Choroid plexus epithelial cell (primary cell): ENCODE results near the gene BRD3.
"Not testable (repeated sequence)": the region's sequence is repeated elsewhere in the genome, so short reads cannot be mapped to it uniquely, and the experiment has no call there.

Experiments
- DNase-seq: peaks from one replicate; pipeline ENCODE4 v3.0.0-alpha.2; 2010; ENCODE audit warnings: low read depth
- H3K4me3 ChIP-seq: 2 replicates; pipeline ENCODE4 v1.5.1; 2011; ENCODE audit warnings: low read depth, mild to moderate bottlenecking, control low read depth, low read length, moderate library complexity
- CTCF ChIP-seq: conservative IDR thresholded peaks from 2 replicates; pipeline ENCODE4 v1.5.1; 2011; ENCODE audit warnings: low read depth, mild to moderate bottlenecking, control low read depth, inconsistent platforms, low read length, moderate library complexity

BRD3 gene

GRCh38 chr9:133992780-133993634 is 74.8 kb downstream of the BRD3 start:
- peak overlapping the region; percentile 79 for H3K4me3 ChIP-seq
- TF ChIP-seq CTCF = peak; percentile 46
- peak; percentile 87 for DNase-seq

GRCh38 chr9:133991964-133992779 is 75.7 kb downstream of the BRD3 start, which contains the start of gene VAV2:
Gene VAV2 (minus strand): TSS chr9:133992324. CDS start chr9:133992278, 46 bp downstream.
- TF ChIP-seq CTCF = no peak
- DNase-seq = peak; percentile 43
- peak within 1 kb of the TSS; percentile 79 for H3K4me3 ChIP-seq

- peak; percentile 19 for DNase-seq
- H3K4me3 ChIP-seq = peak overlapping the region; percentile 79
- no peak for TF ChIP-seq CTCF
Measured at GRCh38 chr9:133991214-133991921, 76.5 kb downstream of the BRD3 start.

GRCh38 chr9:133990366-133991213 is 77.2 kb downstream of the BRD3 start:
- peak overlapping the region; percentile 79 for H3K4me3 ChIP-seq
- no peak for TF ChIP-seq CTCF
- DNase-seq = peak; percentile 62

GRCh38 chr9:133989625-133990365 is 78.0 kb downstream of the BRD3 start:
- DNase-seq = no peak
- no peak overlapping the region for H3K4me3 ChIP-seq
- TF ChIP-seq CTCF = no peak

- not testable (repeated sequence) for H3K4me3 ChIP-seq, DNase-seq
Measured at GRCh38 chr9:133988771-133989170, 79.1 kb downstream of the BRD3 start.
